DND-41 (cell line): Measurements from ENCODE around the gene CACNA1D.

ENCODE experiments used
- ATAC-seq: fragments of 200-7000 bp; cut with Tn5 transposase; 3 replicates; pipeline ENCODE4 v1.9.1; 2021; ENCODE audit warnings: low read depth; ENCODE audit not compliant: insufficient read depth
- DNase-seq: peaks from one replicate; pipeline ENCODE4 v3.0.0-alpha.2; 2020
- H2AFZ ChIP-seq: 2 replicates; pipeline ENCODE4 v1.6.0; 2012; ENCODE audit warnings: low read depth, low read length
- H3K27ac ChIP-seq: 2 replicates; pipeline ENCODE4 v1.5.1; 2012; ENCODE audit warnings: low read length, inconsistent platforms
- H3K27me3 ChIP-seq: fragments of 200-600 bp; sonication (generic); 2 replicates; pipeline ENCODE4 v1.6.0; 2012; ENCODE audit warnings: low read length, mild to moderate bottlenecking, inconsistent platforms; ENCODE audit not compliant: insufficient read depth, poor library complexity
- H3K36me3 ChIP-seq: 2 replicates; pipeline ENCODE4 v1.5.1; 2012; ENCODE audit warnings: low read length, inconsistent platforms; ENCODE audit not compliant: insufficient read depth
- H3K4me1 ChIP-seq: 2 replicates; pipeline ENCODE4 v1.5.1; 2012; ENCODE audit warnings: mild to moderate bottlenecking, low read length; ENCODE audit not compliant: insufficient read depth
- H3K4me2 ChIP-seq: 2 replicates; pipeline ENCODE4 v1.6.0; 2012; ENCODE audit warnings: mild to moderate bottlenecking, moderate library complexity, low read length, inconsistent platforms; ENCODE audit not compliant: insufficient read depth
- H3K4me3 ChIP-seq, 2 experiments: fragments of 200-600 bp in 1 of 2; shearing (Covaris generic) in 1 of 2; 2 replicates each; pipeline ENCODE4 v1.5.1; 2012 to 2016; ENCODE audit warnings: inconsistent platforms in 2 of 2, low read length in 2 of 2, mild to moderate bottlenecking in 2 of 2, low read depth in 1 of 2, moderate library complexity in 1 of 2
- H3K79me2 ChIP-seq: 2 replicates; pipeline ENCODE4 v1.6.0; 2012; ENCODE audit warnings: low read length, inconsistent platforms; ENCODE audit not compliant: insufficient read depth
- H3K9ac ChIP-seq: 2 replicates; pipeline ENCODE4 v1.6.0; 2012; ENCODE audit warnings: low read depth, mild to moderate bottlenecking, inconsistent platforms, low read length, moderate library complexity
- H3K9me3 ChIP-seq: 2 replicates; pipeline ENCODE4 v1.5.1; 2012; ENCODE audit warnings: low read length, moderate library complexity, mild to moderate bottlenecking, inconsistent platforms; ENCODE audit not compliant: insufficient read depth, severe bottlenecking
- H4K20me1 ChIP-seq: 2 replicates; pipeline ENCODE4 v1.6.0; 2012; ENCODE audit warnings: low read length; ENCODE audit not compliant: insufficient read depth
- EZH2 ChIP-seq: IDR thresholded peaks from 3 replicates; pipeline ENCODE4 v1.6.1; 2012; ENCODE audit warnings: borderline replicate concordance, low read depth, mild to moderate bottlenecking, moderate library complexity, low read length, inconsistent platforms; ENCODE audit not compliant: severe bottlenecking
- TF ChIP-seq, protein P1 (sequence below): IDR thresholded peaks from 2 replicates; pipeline ENCODE4 v1.5.1; 2012; ENCODE audit warnings: borderline replicate concordance, low read length, moderate library complexity, mild to moderate bottlenecking; ENCODE audit not compliant: poor library complexity, severe bottlenecking; ENCODE audit errors: extremely low read depth

Gene CACNA1D

DNA sequence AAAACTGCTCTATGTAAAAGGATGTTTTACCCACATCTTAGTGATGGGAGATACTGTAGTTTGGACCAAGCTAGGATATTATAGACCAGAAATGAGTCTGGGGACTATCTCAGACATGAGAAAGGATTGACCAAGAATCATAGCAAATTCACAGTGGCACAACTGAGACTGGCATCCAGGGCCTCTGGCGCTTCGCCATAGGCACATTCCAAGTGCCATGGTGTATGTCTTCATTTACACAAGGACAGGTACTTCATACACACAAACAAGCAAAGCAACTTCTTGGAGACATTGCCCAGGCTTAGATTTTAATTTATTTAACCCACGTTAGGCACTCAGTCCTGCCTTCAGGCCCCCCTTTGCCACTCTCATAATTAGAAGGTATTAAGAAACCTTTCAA lies 28.9 kb downstream of the CACNA1D start:
- Histone ChIP-seq H3K4me1 (no peaks in the 10 kb centered on the region), H3K9me3 (no peaks in the 10 kb centered on the region), H2AFZ (no peak overlapping the region), H3K27me3 (peaks cover 24% of the 10 kb centered on the region), H3K4me2 (no peak overlapping the region), H3K27ac (no peak overlapping the region), H3K4me3 (no peak overlapping the region), H4K20me1 (no peaks in the 10 kb centered on the region), H3K79me2 (no peaks in the 10 kb centered on the region), H3K9ac (no peak overlapping the region), H3K36me3 (no peaks in the 10 kb centered on the region)
- DNase-seq: no peak
- TF ChIP-seq, protein P1, sequence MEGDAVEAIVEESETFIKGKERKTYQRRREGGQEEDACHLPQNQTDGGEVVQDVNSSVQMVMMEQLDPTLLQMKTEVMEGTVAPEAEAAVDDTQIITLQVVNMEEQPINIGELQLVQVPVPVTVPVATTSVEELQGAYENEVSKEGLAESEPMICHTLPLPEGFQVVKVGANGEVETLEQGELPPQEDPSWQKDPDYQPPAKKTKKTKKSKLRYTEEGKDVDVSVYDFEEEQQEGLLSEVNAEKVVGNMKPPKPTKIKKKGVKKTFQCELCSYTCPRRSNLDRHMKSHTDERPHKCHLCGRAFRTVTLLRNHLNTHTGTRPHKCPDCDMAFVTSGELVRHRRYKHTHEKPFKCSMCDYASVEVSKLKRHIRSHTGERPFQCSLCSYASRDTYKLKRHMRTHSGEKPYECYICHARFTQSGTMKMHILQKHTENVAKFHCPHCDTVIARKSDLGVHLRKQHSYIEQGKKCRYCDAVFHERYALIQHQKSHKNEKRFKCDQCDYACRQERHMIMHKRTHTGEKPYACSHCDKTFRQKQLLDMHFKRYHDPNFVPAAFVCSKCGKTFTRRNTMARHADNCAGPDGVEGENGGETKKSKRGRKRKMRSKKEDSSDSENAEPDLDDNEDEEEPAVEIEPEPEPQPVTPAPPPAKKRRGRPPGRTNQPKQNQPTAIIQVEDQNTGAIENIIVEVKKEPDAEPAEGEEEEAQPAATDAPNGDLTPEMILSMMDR: no peak
- no peak for TF ChIP-seq EZH2
- no peak for ATAC-seq

DNA sequence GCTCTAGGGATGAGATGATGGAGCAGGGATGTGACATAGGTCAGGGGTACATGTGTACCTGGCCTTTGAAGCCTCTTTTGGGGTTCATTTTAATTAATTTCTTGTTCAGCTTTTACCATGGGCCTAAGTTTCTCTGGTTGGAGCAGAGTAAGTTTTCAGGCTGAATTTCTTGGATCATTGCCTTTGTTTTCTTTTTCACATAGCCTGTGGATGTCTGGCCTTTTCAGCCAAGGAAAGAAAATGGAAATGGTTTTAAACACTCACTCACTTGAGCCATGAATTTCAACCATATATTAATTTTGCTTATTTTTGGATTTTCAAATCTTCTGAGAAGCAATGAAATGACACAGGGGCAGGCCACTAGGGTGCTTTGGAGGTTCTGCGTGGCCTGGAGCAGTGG lies 30.2 kb downstream of the CACNA1D start:
- no peak for ATAC-seq
- Histone ChIP-seq H3K9me3 (no peaks in the 10 kb centered on the region), H3K36me3 (no peaks in the 10 kb centered on the region), H3K79me2 (no peaks in the 10 kb centered on the region), H3K27me3 (peaks cover 20% of the 10 kb centered on the region), H2AFZ (no peak overlapping the region), H3K4me3 (no peak overlapping the region), H3K9ac (no peak overlapping the region), H3K4me2 (no peak overlapping the region), H4K20me1 (no peaks in the 10 kb centered on the region), H3K27ac (no peak overlapping the region), H3K4me1 (no peaks in the 10 kb centered on the region)
- no peak for DNase-seq
- no peak for TF ChIP-seq EZH2

DNA sequence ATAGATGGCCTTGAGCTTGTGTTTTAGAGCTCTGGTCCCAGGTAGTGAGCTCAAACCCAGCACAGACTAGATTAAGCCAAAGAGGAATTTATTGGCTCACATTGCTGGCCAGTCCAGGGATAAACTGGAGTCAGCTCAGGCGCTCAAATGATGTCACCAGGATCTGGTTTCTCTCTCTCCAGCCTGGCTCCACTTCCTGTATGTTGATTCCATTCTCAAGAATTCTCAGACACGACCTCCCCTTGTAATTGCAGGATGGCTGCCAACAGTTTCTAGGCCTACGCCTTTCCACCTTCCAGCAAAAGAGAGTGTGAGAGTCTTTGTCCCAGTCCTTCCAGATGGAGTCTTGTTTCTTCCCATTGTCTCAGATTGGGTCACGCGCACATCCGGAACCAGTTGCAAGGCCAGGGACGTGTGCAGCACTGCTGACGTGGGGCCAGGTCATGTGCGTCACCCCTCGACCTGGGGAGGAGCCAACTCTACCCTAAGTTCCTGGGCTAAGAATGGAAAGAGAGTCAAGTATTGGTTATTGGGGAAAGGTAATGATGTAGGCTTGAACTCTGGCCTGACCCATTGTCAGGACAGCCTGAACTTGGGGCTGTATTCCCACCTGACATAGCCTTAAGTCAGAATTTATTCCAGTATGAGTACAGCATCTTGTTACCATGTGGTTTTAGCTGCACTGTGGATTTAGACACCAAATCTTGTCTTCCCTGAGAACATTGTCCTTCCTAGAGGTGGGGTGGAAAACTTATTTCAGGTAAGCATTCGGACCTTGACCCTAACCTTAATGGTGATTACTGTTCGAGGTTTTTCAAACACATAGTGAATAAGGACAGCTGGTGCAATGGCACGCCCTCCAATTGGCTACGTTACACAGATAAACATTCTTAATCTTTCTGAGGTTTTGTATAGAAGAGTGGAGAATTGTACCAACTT lies 31.6 kb downstream of the CACNA1D start:
- TF ChIP-seq, protein P1: no peak
- TF ChIP-seq EZH2: no peak
- no peaks in the 10 kb centered on the region for H3K4me1 ChIP-seq
- no peak overlapping the region for H3K4me3 ChIP-seq
- ATAC-seq (no peak), DNase-seq (no peak)
- no peak overlapping the region for H2AFZ ChIP-seq
- no peaks in the 10 kb centered on the region for H3K36me3 ChIP-seq
- H3K27ac ChIP-seq: no peak overlapping the region
- no peaks in the 10 kb centered on the region for H4K20me1 ChIP-seq
- no peaks in the 10 kb centered on the region for H3K9me3 ChIP-seq
- no peak overlapping the region for H3K4me2 ChIP-seq
- no peaks in the 10 kb centered on the region for H3K79me2 ChIP-seq
- peaks cover 23% of the 10 kb centered on the region for H3K27me3 ChIP-seq
- no peak overlapping the region for H3K9ac ChIP-seq

DNA sequence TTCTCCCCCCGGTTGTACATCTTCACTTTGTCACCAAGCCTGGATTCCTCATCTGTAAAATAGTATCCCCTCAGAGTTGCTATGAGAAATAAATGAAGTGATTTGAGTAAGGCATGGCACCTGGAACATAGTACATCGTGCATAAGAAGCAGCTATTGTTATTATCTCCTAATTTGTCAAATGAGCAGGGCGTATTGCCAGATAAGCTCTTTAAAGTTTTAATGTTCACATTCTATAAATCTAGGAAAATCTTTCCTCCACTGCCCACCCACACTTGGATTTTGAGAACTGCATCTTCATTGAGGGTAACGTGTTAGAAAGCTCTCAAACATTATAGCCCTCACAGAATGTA lies 32.3 kb downstream of the CACNA1D start:
- H3K4me1 ChIP-seq: no peaks in the 10 kb centered on the region
- H4K20me1 ChIP-seq: no peaks in the 10 kb centered on the region
- H3K36me3 ChIP-seq: no peaks in the 10 kb centered on the region
- no peak overlapping the region for H2AFZ ChIP-seq
- no peak for ATAC-seq
- no peak overlapping the region for H3K4me3 ChIP-seq
- peaks cover 19% of the 10 kb centered on the region for H3K27me3 ChIP-seq
- H3K27ac ChIP-seq: no peak overlapping the region
- no peak overlapping the region for H3K4me2 ChIP-seq
- H3K9me3 ChIP-seq: no peaks in the 10 kb centered on the region
- H3K79me2 ChIP-seq: no peaks in the 10 kb centered on the region
- no peak for TF ChIP-seq EZH2
- TF ChIP-seq, protein P1: no peak
- no peak overlapping the region for H3K9ac ChIP-seq
- DNase-seq: no peak
